Measurements from ENCODE around the gene RAB44.

DNA sequence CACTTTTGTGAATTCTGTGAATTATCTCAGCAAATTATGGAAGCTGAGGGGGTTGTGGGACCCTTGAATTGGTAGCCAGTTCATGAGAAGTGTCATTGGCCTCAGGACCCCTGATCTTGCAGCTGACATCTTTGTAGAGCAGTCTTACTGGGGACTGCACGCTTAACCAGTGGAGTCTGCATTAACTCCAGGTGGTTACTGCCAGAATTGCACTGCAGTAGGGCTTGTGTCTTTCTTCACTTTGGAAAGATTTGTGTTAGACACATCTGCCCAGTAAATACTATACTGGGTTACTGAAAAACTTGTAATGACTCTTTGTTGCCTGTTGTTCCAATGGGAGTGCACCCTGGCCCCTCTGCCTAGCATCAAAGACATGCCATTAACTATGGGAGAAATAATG, 40.4 kb upstream of the RAB44 start:
- TF ChIP-seq POLR2AphosphoS5 (IDR thresholded peaks at IDR 0.05) (no peak), EP300 (IDR thresholded peaks at IDR 0.05) (no peak), POLR2A (IDR thresholded peaks at IDR 0.05) (no peak)
- TF ChIP-seq, protein P1, sequence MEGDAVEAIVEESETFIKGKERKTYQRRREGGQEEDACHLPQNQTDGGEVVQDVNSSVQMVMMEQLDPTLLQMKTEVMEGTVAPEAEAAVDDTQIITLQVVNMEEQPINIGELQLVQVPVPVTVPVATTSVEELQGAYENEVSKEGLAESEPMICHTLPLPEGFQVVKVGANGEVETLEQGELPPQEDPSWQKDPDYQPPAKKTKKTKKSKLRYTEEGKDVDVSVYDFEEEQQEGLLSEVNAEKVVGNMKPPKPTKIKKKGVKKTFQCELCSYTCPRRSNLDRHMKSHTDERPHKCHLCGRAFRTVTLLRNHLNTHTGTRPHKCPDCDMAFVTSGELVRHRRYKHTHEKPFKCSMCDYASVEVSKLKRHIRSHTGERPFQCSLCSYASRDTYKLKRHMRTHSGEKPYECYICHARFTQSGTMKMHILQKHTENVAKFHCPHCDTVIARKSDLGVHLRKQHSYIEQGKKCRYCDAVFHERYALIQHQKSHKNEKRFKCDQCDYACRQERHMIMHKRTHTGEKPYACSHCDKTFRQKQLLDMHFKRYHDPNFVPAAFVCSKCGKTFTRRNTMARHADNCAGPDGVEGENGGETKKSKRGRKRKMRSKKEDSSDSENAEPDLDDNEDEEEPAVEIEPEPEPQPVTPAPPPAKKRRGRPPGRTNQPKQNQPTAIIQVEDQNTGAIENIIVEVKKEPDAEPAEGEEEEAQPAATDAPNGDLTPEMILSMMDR (IDR thresholded peaks at IDR 0.05): no peak

All from stomach (tissue), 4 donors.